OCI-LY3 (cell line): ENCODE data around the gene CES4A.

ENCODE experiments used
- EZH2phosphoT487 ChIP-seq: fragments of 200-600 bp; shearing (Covaris generic); IDR thresholded peaks from 2 replicates; pipeline ENCODE4 v1.6.1; 2018; ENCODE audit warnings: antibody characterized with exemption, mixed run types, low read depth
- TF ChIP-seq, protein P1 (sequence below): fragments of 200-600, 300-600 bp; sonication (generic); IDR thresholded peaks from 2 replicates; pipeline ENCODE4 v1.5.1; 2014; ENCODE audit warnings: antibody characterized with exemption, low read length, low read depth

DNA sequence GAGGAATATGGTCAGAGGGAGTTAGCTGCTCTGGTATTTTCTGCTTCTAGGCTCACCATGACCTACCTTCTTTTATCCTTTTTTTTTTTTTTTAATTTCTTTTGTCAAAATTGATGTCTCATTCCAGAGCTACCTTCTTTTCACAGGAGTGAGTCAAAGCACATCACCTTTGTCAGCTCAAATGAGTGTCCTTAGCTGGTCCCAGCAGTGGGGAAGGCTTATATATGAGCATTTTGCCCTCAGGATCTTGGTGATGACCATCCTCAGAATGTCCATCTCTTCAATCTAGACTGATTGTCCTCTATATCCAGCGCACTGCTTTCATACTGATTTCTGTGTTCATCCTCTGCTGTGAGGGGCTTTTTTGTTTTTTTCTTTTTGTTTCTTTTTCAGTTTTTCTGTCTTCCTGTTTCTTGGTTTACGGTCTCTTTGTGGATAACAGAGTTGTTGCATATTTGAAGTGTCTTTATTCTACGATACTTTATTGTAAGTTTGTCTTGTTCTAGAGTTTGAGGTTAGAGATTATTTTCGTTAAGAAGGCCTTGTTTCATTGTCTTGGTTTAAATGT, 65.5 kb downstream of the CES4A start:
- TF ChIP-seq, protein P1, sequence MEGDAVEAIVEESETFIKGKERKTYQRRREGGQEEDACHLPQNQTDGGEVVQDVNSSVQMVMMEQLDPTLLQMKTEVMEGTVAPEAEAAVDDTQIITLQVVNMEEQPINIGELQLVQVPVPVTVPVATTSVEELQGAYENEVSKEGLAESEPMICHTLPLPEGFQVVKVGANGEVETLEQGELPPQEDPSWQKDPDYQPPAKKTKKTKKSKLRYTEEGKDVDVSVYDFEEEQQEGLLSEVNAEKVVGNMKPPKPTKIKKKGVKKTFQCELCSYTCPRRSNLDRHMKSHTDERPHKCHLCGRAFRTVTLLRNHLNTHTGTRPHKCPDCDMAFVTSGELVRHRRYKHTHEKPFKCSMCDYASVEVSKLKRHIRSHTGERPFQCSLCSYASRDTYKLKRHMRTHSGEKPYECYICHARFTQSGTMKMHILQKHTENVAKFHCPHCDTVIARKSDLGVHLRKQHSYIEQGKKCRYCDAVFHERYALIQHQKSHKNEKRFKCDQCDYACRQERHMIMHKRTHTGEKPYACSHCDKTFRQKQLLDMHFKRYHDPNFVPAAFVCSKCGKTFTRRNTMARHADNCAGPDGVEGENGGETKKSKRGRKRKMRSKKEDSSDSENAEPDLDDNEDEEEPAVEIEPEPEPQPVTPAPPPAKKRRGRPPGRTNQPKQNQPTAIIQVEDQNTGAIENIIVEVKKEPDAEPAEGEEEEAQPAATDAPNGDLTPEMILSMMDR = no peak
- no peak for TF ChIP-seq EZH2phosphoT487
